ENCODE results near the gene JMJD8.

DNA sequence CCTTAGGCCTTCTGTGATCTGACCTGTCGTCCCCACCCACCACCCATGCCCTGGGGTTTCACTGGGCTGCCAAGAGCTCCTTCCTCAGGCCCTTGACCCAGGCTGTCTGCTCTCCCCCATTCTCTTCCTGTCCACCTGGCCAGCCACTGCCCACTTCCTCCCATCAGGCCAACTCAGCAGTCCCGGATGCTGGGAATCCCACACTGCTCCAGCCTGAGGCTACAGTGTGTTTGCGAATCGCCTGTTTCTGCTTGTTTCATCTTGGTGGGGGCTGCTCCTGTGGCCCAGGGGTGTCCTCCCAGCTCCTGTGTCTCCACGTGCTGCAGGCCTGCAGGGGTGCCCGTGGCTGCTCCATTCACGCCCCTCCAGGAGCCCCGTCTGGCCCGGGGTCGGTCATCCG is 29.9 kb upstream of the JMJD8 start:
- TF ChIP-seq, protein P1, sequence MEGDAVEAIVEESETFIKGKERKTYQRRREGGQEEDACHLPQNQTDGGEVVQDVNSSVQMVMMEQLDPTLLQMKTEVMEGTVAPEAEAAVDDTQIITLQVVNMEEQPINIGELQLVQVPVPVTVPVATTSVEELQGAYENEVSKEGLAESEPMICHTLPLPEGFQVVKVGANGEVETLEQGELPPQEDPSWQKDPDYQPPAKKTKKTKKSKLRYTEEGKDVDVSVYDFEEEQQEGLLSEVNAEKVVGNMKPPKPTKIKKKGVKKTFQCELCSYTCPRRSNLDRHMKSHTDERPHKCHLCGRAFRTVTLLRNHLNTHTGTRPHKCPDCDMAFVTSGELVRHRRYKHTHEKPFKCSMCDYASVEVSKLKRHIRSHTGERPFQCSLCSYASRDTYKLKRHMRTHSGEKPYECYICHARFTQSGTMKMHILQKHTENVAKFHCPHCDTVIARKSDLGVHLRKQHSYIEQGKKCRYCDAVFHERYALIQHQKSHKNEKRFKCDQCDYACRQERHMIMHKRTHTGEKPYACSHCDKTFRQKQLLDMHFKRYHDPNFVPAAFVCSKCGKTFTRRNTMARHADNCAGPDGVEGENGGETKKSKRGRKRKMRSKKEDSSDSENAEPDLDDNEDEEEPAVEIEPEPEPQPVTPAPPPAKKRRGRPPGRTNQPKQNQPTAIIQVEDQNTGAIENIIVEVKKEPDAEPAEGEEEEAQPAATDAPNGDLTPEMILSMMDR (IDR thresholded peaks at IDR 0.05 in 8 of 11, conservative IDR thresholded peaks at IDR 0.05 in 3 of 11): no peak
- TF ChIP-seq POLR2A (IDR thresholded peaks at IDR 0.05) (no peak), POLR2AphosphoS5 (IDR thresholded peaks at IDR 0.05) (no peak)

Measured in spleen (tissue), 7 donors.